Keratinocyte (primary cell): Measurements from ENCODE around the gene SSMEM1.

Experiments used
- CTCF ChIP-seq, 3 experiments: IDR thresholded peaks in 1 of 3; conservative IDR thresholded peaks in 1 of 3; optimal IDR thresholded peaks in 1 of 3; 2 replicates in 2 of 3; 3 replicates in 1 of 3; pipeline versions ENCODE3 to v1.5.1; 2011; ENCODE audit warnings: low read length in 3 of 3, mild to moderate bottlenecking in 3 of 3, moderate library complexity in 2 of 3, control low read depth in 1 of 3, inconsistent platforms in 1 of 3; ENCODE audit not compliant: insufficient read depth in 2 of 3; ENCODE audit errors: extremely low read depth in 1 of 3
- EZH2 ChIP-seq: IDR thresholded peaks from one replicate; pipeline ENCODE4 v1.6.1; 2012; ENCODE audit warnings: inconsistent platforms, mild to moderate bottlenecking, low read length, moderate library complexity

GRCh38 chr7:130205084-130205947, 2.3 kb upstream of the SSMEM1 start, which contains the start of gene TMEM209:
- TF ChIP-seq CTCF (optimal IDR thresholded peaks at IDR 0.05 in 1 of 3, IDR thresholded peaks at IDR 0.05 in 1 of 3, conservative IDR thresholded peaks at IDR 0.05 in 1 of 3; ENCODE audit: extremely low read depth in 1 of 3, insufficient read depth in 2 of 3, low read length in 3 of 3) (no peak), EZH2 (no peak)
